Fibroblast of pulmonary artery (primary cell): Measurements from ENCODE around the gene HSH2D.
"Not testable (repeated sequence)": the region's sequence is repeated elsewhere in the genome, so short reads cannot be mapped to it uniquely, and the experiment has no call there.

Experiments
- DNase-seq: peaks from one replicate; pipeline ENCODE4 v3.0.0-alpha.2; 2010; ENCODE audit warnings: low read depth
- H3K4me3 ChIP-seq: replicated peaks from 2 replicates; pipeline ENCODE4 v1.5.1; 2011; ENCODE audit warnings: low read depth, mild to moderate bottlenecking, control low read depth, low read length, moderate library complexity
- CTCF ChIP-seq: IDR thresholded peaks from 2 replicates; pipeline ENCODE4 v1.5.1; 2011; ENCODE audit warnings: mild to moderate bottlenecking, control low read depth, low read length, inconsistent platforms; ENCODE audit errors: missing control alignments

Gene HSH2D, protein sequence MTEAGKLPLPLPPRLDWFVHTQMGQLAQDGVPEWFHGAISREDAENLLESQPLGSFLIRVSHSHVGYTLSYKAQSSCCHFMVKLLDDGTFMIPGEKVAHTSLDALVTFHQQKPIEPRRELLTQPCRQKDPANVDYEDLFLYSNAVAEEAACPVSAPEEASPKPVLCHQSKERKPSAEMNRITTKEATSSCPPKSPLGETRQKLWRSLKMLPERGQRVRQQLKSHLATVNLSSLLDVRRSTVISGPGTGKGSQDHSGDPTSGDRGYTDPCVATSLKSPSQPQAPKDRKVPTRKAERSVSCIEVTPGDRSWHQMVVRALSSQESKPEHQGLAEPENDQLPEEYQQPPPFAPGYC

GRCh38 chr19:16143399-16144215 is at the start of gene HSH2D:
Gene HSH2D (plus strand): TSS chr19:16143685. CDS start chr19:16148751, 5,066 bp downstream.
- no peak for TF ChIP-seq CTCF
- no peak within 1 kb of the TSS for H3K4me3 ChIP-seq

GRCh38 chr19:16094360-16095070 is 49.0 kb upstream of the HSH2D start:
- no peak overlapping the region for H3K4me3 ChIP-seq
- no peak for DNase-seq
- TF ChIP-seq CTCF: no peak

More at GRCh38 chr19:16143399-16144215, at the start of gene HSH2D:
- no peak for DNase-seq

- no peak overlapping the region for H3K4me3 ChIP-seq
- DNase-seq: no peak
- TF ChIP-seq CTCF: no peak
These were observed 48.4 kb upstream of the HSH2D start for GRCh38 chr19:16095071-16095571.

- no peak overlapping the region for H3K4me3 ChIP-seq
- no peak for DNase-seq
- TF ChIP-seq CTCF: no peak
These were observed 47.1 kb upstream of the HSH2D start for GRCh38 chr19:16096280-16096855.

GRCh38 chr19:16098416-16098768 is 45.1 kb upstream of the HSH2D start:
- H3K4me3 ChIP-seq: no peak overlapping the region
- DNase-seq: no peak
- no peak for TF ChIP-seq CTCF

DNA sequence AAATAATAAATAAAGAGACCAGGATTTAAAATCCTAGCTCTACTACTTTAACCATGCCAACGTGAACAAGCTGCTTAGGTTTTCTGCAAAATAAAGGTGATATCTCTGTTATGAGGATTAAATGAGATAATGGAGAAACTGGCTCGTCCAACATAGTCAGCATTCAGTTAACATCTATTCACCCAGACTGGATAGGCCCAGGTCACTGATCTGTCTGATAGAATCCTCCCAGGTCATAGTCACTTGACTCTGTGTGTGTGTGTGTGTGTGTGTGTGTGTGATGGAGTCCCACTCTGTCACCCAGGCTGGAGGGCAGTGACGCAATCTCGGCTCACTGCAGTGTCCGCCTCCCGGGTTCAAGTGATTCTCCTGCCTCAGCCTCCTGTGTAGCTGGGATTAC is 44.7 kb upstream of the HSH2D start:
- TF ChIP-seq CTCF: no peak
- DNase-seq: no peak
- H3K4me3 ChIP-seq: no peak overlapping the region

DNA sequence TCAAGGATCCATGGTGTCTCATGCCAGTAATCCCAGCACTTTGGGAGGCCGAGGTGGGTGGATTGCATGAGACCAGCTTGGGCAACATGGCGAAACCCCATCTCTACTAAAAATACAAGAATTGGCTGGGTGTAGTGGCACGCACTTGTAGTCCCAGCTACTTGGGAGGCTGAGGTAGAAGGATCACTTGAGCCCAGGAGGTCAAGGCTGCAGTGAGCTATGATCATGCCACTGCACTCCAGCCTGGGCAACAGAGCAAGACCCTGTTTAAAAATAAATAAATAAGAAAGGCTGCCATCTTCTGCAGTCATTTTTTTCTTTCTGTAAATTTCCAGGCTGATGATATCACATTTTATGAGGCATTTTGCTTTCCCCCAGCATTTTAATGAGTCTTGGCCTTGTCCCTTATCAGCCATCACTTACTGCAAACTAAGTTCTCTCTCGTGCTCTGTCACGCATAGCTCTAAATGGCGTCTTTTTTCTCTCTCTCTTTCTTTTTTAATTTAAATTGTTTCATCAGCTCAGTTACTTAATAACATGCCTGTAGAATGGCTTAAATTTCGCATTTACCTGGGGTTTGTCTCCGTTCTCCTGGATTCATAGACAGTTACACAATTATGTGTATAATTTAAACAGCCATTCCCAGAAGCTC is 44.0 kb upstream of the HSH2D start:
- DNase-seq: not testable (repeated sequence)

More for the DNA sequence above, 44.0 kb upstream of the HSH2D start:
- not testable (repeated sequence) for H3K4me3 ChIP-seq
